OCI-LY1 (cell line): Measurements from ENCODE around the gene TSPAN4.

Experiments used
- H2AFZ ChIP-seq: fragments of 200-600 bp; sonication (generic), shearing (Covaris generic); 2 replicates; pipeline ENCODE4 v1.6.0; 2014; ENCODE audit warnings: antibody characterized with exemption, mild to moderate bottlenecking, low read length
- H3F3A ChIP-seq: fragments of 200-600 bp; sonication (generic), shearing (Covaris generic); 2 replicates; pipeline ENCODE4 v1.6.0; 2014; ENCODE audit warnings: mild to moderate bottlenecking, antibody characterized with exemption, low read length, moderate library complexity; ENCODE audit not compliant: insufficient read depth
- H3K27ac ChIP-seq: fragments of 200-600 bp; sonication (generic); 2 replicates; pipeline ENCODE4 v1.5.1; 2014; ENCODE audit warnings: low read length, mixed run types, mild to moderate bottlenecking, low read depth; ENCODE audit not compliant: poor library complexity, severe bottlenecking
- H3K27me3 ChIP-seq: fragments of 200-600 bp; sonication (generic); 2 replicates; pipeline ENCODE4 v1.6.0; 2014; ENCODE audit warnings: antibody characterized with exemption, mild to moderate bottlenecking, low read length, moderate library complexity; ENCODE audit not compliant: insufficient read depth
- H3K36me3 ChIP-seq: fragments of 200-600 bp; sonication (generic); 2 replicates; pipeline ENCODE4 v1.6.1; 2014; ENCODE audit warnings: mild to moderate bottlenecking, antibody characterized with exemption, low read length, moderate library complexity, mixed read lengths; ENCODE audit not compliant: insufficient read depth
- H3K4me1 ChIP-seq: fragments of 200-600 bp; sonication (generic); 2 replicates; pipeline ENCODE4 v1.5.1; 2014; ENCODE audit warnings: mild to moderate bottlenecking, low read length, moderate library complexity; ENCODE audit not compliant: insufficient read depth, severe bottlenecking
- H3K4me2 ChIP-seq: fragments of 200-600 bp; sonication (generic), shearing (Covaris generic); 2 replicates; pipeline ENCODE4 v1.6.1; 2014; ENCODE audit warnings: low read length
- H3K4me3 ChIP-seq: fragments of 200-600 bp; sonication (generic); 2 replicates; pipeline ENCODE4 v1.5.1; 2014; ENCODE audit warnings: low read length, low read depth, mild to moderate bottlenecking, mixed read lengths; ENCODE audit not compliant: poor library complexity, severe bottlenecking
- H3K79me2 ChIP-seq: fragments of 200-600 bp; shearing (Covaris generic); 2 replicates; pipeline ENCODE4 v1.6.1; 2016; ENCODE audit warnings: mixed run types, low read length, mixed read lengths; ENCODE audit not compliant: insufficient read depth
- H3K9ac ChIP-seq: fragments of 200-600 bp; sonication (generic), shearing (Covaris generic); 2 replicates; pipeline ENCODE4 v1.6.1; 2014; ENCODE audit warnings: mild to moderate bottlenecking, low read length, mixed read lengths
- H3K9me2 ChIP-seq: fragments of 200-600 bp; sonication (generic), shearing (Covaris generic); 2 replicates; pipeline ENCODE4 v1.6.1; 2014; ENCODE audit warnings: low read depth, mild to moderate bottlenecking, low read length, mixed read lengths
- H3K9me3 ChIP-seq: fragments of 200-600 bp; shearing (Covaris generic); 2 replicates; pipeline ENCODE4 v1.6.1; 2014; ENCODE audit warnings: low read length, mixed read lengths
- H4K20me1 ChIP-seq: fragments of 200-600 bp; sonication (generic), shearing (Covaris generic); 2 replicates; pipeline ENCODE4 v1.6.0; 2016; ENCODE audit warnings: mild to moderate bottlenecking, low read length; ENCODE audit not compliant: insufficient read depth
- EZH2 ChIP-seq: fragments of 200-600 bp; sonication (generic), shearing (Covaris generic); IDR thresholded peaks from 2 replicates; pipeline ENCODE4 v1.8.0; 2017; ENCODE audit warnings: borderline replicate concordance, mixed run types, mild to moderate bottlenecking, antibody characterized with exemption, low read length, moderate library complexity, mixed read lengths
- TF ChIP-seq, protein P1 (sequence below): fragments of 200-600 bp; sonication (generic), shearing (Covaris generic); IDR thresholded peaks from 2 replicates; pipeline ENCODE4 v1.5.1; 2017; ENCODE audit warnings: mild to moderate bottlenecking, antibody characterized with exemption, low read length, moderate library complexity, mixed read lengths

Gene TSPAN4

DNA sequence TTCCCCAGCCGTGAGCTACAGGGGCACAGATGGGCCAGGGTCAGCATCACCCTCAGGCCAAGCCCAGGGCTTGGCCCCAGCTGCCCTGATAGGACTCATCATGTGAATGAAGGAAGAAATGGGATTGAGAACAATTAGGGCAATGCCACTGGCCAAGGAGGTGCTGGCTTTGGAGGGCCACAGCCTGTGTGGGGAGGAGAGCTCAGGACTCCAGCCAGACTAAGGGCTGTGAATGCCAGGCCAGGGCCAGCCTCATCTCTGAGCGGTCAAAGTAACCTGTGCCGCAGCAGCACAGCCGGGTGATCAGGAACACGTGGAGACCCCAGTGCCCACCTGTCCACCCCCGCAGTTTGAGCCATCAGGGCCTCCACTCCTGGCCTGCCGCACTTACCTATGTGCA lies 57.9 kb downstream of the TSPAN4 start:
- Histone ChIP-seq H3K4me3 (no peak overlapping the region), H3K9me3 (no peaks in the 10 kb centered on the region), H4K20me1 (no peaks in the 10 kb centered on the region), H3K27me3 (no peaks in the 10 kb centered on the region), H3K9ac (no peak overlapping the region), H3F3A (no peaks in the 10 kb centered on the region), H3K79me2 (no peaks in the 10 kb centered on the region), H2AFZ (no peak overlapping the region), H3K36me3 (peaks cover 73% of the 10 kb centered on the region), H3K9me2 (no peaks in the 10 kb centered on the region), H3K4me1 (no peaks in the 10 kb centered on the region), H3K4me2 (no peak overlapping the region), H3K27ac (no peak overlapping the region)
- TF ChIP-seq, protein P1, sequence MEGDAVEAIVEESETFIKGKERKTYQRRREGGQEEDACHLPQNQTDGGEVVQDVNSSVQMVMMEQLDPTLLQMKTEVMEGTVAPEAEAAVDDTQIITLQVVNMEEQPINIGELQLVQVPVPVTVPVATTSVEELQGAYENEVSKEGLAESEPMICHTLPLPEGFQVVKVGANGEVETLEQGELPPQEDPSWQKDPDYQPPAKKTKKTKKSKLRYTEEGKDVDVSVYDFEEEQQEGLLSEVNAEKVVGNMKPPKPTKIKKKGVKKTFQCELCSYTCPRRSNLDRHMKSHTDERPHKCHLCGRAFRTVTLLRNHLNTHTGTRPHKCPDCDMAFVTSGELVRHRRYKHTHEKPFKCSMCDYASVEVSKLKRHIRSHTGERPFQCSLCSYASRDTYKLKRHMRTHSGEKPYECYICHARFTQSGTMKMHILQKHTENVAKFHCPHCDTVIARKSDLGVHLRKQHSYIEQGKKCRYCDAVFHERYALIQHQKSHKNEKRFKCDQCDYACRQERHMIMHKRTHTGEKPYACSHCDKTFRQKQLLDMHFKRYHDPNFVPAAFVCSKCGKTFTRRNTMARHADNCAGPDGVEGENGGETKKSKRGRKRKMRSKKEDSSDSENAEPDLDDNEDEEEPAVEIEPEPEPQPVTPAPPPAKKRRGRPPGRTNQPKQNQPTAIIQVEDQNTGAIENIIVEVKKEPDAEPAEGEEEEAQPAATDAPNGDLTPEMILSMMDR = no peak
- TF ChIP-seq EZH2 = no peak

- no peaks in the 10 kb centered on the region for H3K9me2 ChIP-seq
- no peak for TF ChIP-seq EZH2
- TF ChIP-seq, protein P1 = no peak
- H3K9ac ChIP-seq = no peak overlapping the region
Observed at GRCh38 chr11:901452-902061, 58.9 kb downstream of the TSPAN4 start.

GRCh38 chr11:904380-904779 lies 61.7 kb downstream of the TSPAN4 start:
- no peaks in the 10 kb centered on the region for H3K9me2 ChIP-seq
- H3K4me1 ChIP-seq = peaks cover 8% of the 10 kb centered on the region
- no peaks in the 10 kb centered on the region for H3K27me3 ChIP-seq
- peaks cover 55% of the 10 kb centered on the region for H3K36me3 ChIP-seq
- H3K27ac ChIP-seq = no peak overlapping the region
- H3K9ac ChIP-seq = no peak overlapping the region
- H3F3A ChIP-seq = no peaks in the 10 kb centered on the region
- H3K79me2 ChIP-seq = no peaks in the 10 kb centered on the region
- H3K4me2 ChIP-seq = no peak overlapping the region
- no peak overlapping the region for H3K4me3 ChIP-seq
- no peak overlapping the region for H2AFZ ChIP-seq
- H4K20me1 ChIP-seq = no peaks in the 10 kb centered on the region
- H3K9me3 ChIP-seq = no peaks in the 10 kb centered on the region
- no peak for TF ChIP-seq EZH2
- TF ChIP-seq, protein P1 = no peak

More at GRCh38 chr11:901452-902061, 58.9 kb downstream of the TSPAN4 start:
- Histone ChIP-seq H3K9me3 (no peaks in the 10 kb centered on the region), H3K27me3 (no peaks in the 10 kb centered on the region), H2AFZ (no peak overlapping the region), H3K79me2 (no peaks in the 10 kb centered on the region), H4K20me1 (no peaks in the 10 kb centered on the region), H3K4me3 (no peak overlapping the region), H3K27ac (no peak overlapping the region), H3K36me3 (peaks cover 73% of the 10 kb centered on the region), H3K4me2 (no peak overlapping the region), H3K4me1 (no peaks in the 10 kb centered on the region), H3F3A (no peaks in the 10 kb centered on the region)
